ENCODE data around the gene CTDP1. TPM values are rescaled to one million over a fixed set of nuclear protein-coding genes. Genes with fewer than 3 reads are reported as not detected.

Gene CTDP1
- total and polyA plus RNA-seq, 9 of the 15 experiments (the other 6 are each of a cell fraction or from before 2014, with no cell fraction given): 0.07 to 19.2 (median 4.0) TPM

DNA sequence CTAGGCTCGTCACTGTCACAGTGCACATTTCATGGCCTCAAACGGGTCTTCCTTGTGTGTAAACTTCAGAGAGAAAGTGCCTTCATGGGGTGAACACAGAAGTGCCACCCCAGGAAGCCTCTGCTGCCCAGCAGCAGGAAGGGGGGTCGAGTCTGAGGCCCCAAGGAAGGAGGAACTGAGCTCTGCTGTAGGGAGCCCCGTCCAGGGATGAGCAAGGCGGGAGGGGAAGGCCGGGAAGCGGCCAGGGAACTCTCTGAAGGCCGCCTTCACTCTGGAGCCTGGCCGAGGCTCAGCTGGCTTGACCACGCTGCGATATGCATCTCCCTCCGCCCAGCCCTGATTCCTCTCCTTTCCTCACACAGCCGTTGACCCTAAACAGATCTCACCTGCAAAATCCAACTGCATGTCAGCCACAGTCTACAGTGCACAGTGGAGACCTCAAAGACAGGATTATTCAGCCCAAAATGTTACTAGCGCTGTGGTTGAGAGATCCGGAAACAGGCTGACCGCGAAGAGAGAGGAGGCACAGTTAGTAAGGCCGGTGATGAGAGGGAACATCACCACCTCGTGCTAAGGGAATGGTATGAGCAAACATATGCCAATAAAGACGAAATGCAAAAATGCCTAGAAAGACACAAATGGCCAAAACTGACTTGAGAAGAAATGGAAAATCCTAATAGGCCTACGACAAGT, 34.2 kb upstream of the CTDP1 start:
- WGBS (ENCODE audit: insufficient coverage, low coverage, missing lambda C conversion rate): 11% methylated on average over 18 of the region's 21 CpGs
- ATAC-seq: no peak; the same call in 2 of the 3 replicates
- Histone ChIP-seq H3K4me3 (no peak overlapping the region), H3K4me1 (replicated peaks in 1 of 2; ENCODE audit: control insufficient read depth in 2 of 2, insufficient read depth in 2 of 2, low read length in 2 of 2) (peaks cover 0 to 9% of the 10 kb centered on the region in 2 experiments; a peak in 1 of 5 replicates), H3K79me2 (ENCODE audit: control insufficient read depth, insufficient read depth, low read length) (no peaks in the 10 kb centered on the region), H3K9me3 (replicated peaks; ENCODE audit: control insufficient read depth, insufficient read depth, low read depth, low read length) (no peaks in the 10 kb centered on the region), H3K4me2 (ENCODE audit: insufficient read depth, low read length) (no peak overlapping the region), H3K9ac (ENCODE audit: insufficient read depth in 1 of 2, low read depth in 2 of 2, low read length in 2 of 2) (no peak overlapping the region), H4K20me1 (replicated peaks; ENCODE audit: control insufficient read depth, insufficient read depth, low read length) (no peaks in the 10 kb centered on the region), H3K36me3 (ENCODE audit: control insufficient read depth, insufficient read depth, low read length) (no peaks in the 10 kb centered on the region), H3K27me3 (ENCODE audit: control insufficient read depth in 2 of 2, insufficient read depth in 2 of 2, low read length in 2 of 2) (peaks cover 12 to 28% of the 10 kb centered on the region in 2 experiments; a peak in 3 of 5 replicates), H3K9me1 (ENCODE audit: control insufficient read depth, insufficient read depth, low read length) (no peaks in the 10 kb centered on the region), H3K27ac (ENCODE audit: extremely low read depth, low read depth, low read length) (no peak overlapping the region), H2AFZ (ENCODE audit: low read depth, low read length) (no peak overlapping the region)
- no peak for DNase-seq (ENCODE audit: extremely low read depth in 1 of 4, low spot score in 3 of 4)
- in situ Hi-C loops (cut with MboI) (no loop called here), intact Hi-C loops (cut with micrococcal nuclease) (no loop called here)
- no TSS peak for BruUV-seq (replicated peaks)
- ChIA-PET CTCF (ENCODE audit: low intra/inter-chr PET ratio) (interaction anchor here (2.3 kb wide), 1 partner anchor 266 kb away, joined by 12 read pairs; no protein-coding TSS in a partner anchor), POLR2A (interaction anchor here (0.7 to 1.0 kb wide), 2 partner anchors 232 to 255 kb away, joined by 3 to 5 read pairs; no protein-coding TSS in a partner anchor)
- TF ChIP-seq, protein P1, sequence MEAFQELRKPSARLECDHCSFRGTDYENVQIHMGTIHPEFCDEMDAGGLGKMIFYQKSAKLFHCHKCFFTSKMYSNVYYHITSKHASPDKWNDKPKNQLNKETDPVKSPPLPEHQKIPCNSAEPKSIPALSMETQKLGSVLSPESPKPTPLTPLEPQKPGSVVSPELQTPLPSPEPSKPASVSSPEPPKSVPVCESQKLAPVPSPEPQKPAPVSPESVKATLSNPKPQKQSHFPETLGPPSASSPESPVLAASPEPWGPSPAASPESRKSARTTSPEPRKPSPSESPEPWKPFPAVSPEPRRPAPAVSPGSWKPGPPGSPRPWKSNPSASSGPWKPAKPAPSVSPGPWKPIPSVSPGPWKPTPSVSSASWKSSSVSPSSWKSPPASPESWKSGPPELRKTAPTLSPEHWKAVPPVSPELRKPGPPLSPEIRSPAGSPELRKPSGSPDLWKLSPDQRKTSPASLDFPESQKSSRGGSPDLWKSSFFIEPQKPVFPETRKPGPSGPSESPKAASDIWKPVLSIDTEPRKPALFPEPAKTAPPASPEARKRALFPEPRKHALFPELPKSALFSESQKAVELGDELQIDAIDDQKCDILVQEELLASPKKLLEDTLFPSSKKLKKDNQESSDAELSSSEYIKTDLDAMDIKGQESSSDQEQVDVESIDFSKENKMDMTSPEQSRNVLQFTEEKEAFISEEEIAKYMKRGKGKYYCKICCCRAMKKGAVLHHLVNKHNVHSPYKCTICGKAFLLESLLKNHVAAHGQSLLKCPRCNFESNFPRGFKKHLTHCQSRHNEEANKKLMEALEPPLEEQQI (IDR thresholded peaks at IDR 0.05): no peak
- TF ChIP-seq, protein P2, sequence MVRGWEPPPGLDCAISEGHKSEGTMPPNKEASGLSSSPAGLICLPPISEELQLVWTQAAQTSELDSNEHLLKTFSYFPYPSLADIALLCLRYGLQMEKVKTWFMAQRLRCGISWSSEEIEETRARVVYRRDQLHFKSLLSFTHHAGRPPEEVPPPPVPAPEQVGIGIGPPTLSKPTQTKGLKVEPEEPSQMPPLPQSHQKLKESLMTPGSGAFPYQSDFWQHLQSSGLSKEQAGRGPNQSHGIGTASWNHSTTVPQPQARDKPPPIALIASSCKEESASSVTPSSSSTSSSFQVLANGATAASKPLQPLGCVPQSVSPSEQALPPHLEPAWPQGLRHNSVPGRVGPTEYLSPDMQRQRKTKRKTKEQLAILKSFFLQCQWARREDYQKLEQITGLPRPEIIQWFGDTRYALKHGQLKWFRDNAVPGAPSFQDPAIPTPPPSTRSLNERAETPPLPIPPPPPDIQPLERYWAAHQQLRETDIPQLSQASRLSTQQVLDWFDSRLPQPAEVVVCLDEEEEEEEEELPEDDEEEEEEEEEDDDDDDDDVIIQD (CRISPR knock-in tag; IDR thresholded peaks at IDR 0.05): no peak
- no peak for FAIRE-seq
